NCI-H1092 treated with DMSO at 0.1 percent for 48 hours (cell line): ENCODE measurements around the gene BBS1.
"Not testable (repeated sequence)": the region's sequence is repeated elsewhere in the genome, so short reads cannot be mapped to it uniquely, and the experiment has no call there.

Source experiments
- DNase-seq: peaks from one replicate; lab custom pipeline; 2025; lab: John Stamatoyannopoulos, UW

Gene BBS1

GRCh38 chr11:66510271-66510989, at the start of gene BBS1:
BBS1 (plus strand) TSS chr11:66510635; CDS start chr11:66510660, 25 bp downstream.
- DNase-seq: peak; percentile 81

GRCh38 chr11:66462010-66462409, 48.4 kb upstream of the BBS1 start:
- DNase-seq: no peak

GRCh38 chr11:66462911-66463310, 47.5 kb upstream of the BBS1 start:
- no peak for DNase-seq

- DNase-seq: not testable (repeated sequence)
These were observed 46.3 kb upstream of the BBS1 start for GRCh38 chr11:66464116-66464515.

GRCh38 chr11:66464916-66465315, 45.5 kb upstream of the BBS1 start:
- DNase-seq: no peak

GRCh38 chr11:66465373-66466224, 44.8 kb upstream of the BBS1 start:
- DNase-seq: no peak

- peak; percentile 92 for DNase-seq
These were observed 44.0 kb upstream of the BBS1 start, which contains the start of gene PELI3 for GRCh38 chr11:66466225-66467033. PELI3 (plus strand) TSS chr11:66466905; CDS start chr11:66468129, 1,224 bp downstream.

- DNase-seq: peak; percentile 59
These were observed 43.3 kb upstream of the BBS1 start for GRCh38 chr11:66467034-66467659.

- DNase-seq: peak; percentile 29
These were observed 42.7 kb upstream of the BBS1 start for GRCh38 chr11:66467756-66468155.

GRCh38 chr11:66468691-66469090, 41.7 kb upstream of the BBS1 start:
- no peak for DNase-seq

- no peak for DNase-seq
These were observed 41.0 kb upstream of the BBS1 start for GRCh38 chr11:66469441-66469840.

GRCh38 chr11:66470015-66470414, 40.4 kb upstream of the BBS1 start:
- no peak for DNase-seq

- DNase-seq: no peak
These were observed 39.3 kb upstream of the BBS1 start for GRCh38 chr11:66471142-66471541.

GRCh38 chr11:66472054-66472453, 38.4 kb upstream of the BBS1 start:
- no peak for DNase-seq

- no peak for DNase-seq
These were observed 37.3 kb upstream of the BBS1 start for GRCh38 chr11:66473167-66473566.

GRCh38 chr11:66473608-66474515, 36.6 kb upstream of the BBS1 start:
- no peak for DNase-seq

- no peak for DNase-seq
These were observed 34.9 kb upstream of the BBS1 start for GRCh38 chr11:66475349-66476172.

GRCh38 chr11:66476173-66476840, 34.1 kb upstream of the BBS1 start:
- no peak for DNase-seq

GRCh38 chr11:66476841-66477251, 33.6 kb upstream of the BBS1 start:
- no peak for DNase-seq
